Nephron (organoid): ENCODE measurements around the gene RABIF.

ENCODE experiments used
- H3K27ac Mint-ChIP-seq, 3 experiments: 2 replicates each; pipeline ENCODE4 v1.8.0; 2020; ENCODE audit warnings: mixed read lengths in 3 of 3, mild to moderate bottlenecking in 2 of 3, moderate library complexity in 1 of 3
- H3K27me3 Mint-ChIP-seq: 2 replicates; pipeline ENCODE4 v1.8.0; 2021; ENCODE audit warnings: low read depth, mild to moderate bottlenecking, moderate library complexity, mixed read lengths
- H3K36me3 Mint-ChIP-seq: 2 replicates; pipeline ENCODE4 v1.8.0; 2020; ENCODE audit warnings: low read depth, mixed read lengths
- H3K4me1 Mint-ChIP-seq: 2 replicates; pipeline ENCODE4 v1.8.0; 2020; ENCODE audit warnings: mixed read lengths
- H3K4me3 Mint-ChIP-seq, 3 experiments: 2 replicates each; pipeline ENCODE4 v1.8.0; 2020; ENCODE audit warnings: mild to moderate bottlenecking in 3 of 3, mixed read lengths in 3 of 3, moderate library complexity in 2 of 3
- H3K9me3 Mint-ChIP-seq: 2 replicates; pipeline ENCODE4 v1.8.0; 2020; ENCODE audit warnings: mixed read lengths
- TF ChIP-seq, protein P1 (sequence below), 3 experiments: fragments of 200-600 bp; sonication (generic); IDR thresholded peaks; one replicate each; pipeline ENCODE4 v1.5.0; 2021; ENCODE audit warnings: antibody characterized with exemption in 3 of 3; ENCODE audit not compliant: unreplicated experiment in 3 of 3

The RABIF gene

DNA sequence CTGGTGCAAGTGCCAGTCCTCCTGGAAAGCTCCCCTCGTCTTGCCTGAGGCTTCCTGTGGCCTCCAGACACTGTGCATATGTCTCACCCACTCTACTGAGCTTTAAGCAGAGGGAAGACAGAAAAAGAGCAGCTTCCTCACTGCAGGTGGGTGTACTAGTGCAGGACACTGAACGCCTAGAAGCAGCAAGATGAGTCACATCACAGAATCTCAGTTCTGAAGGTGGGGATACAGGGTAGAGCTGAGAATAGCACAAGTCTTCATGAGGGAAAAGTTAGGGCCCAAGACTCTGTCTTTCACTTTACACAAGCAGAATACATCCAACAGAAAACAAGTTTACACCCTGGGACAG is 40.8 kb downstream of the RABIF start:
- Mint-ChIP-seq H3K9me3 (no peaks in the 10 kb centered on the region), H3K36me3 (no peaks in the 10 kb centered on the region), H3K27me3 (peaks cover 10% of the 10 kb centered on the region), H3K4me1 (no peaks in the 10 kb centered on the region), H3K4me3 (no peak overlapping the region), H3K27ac (no peak overlapping the region)
- TF ChIP-seq, protein P1, sequence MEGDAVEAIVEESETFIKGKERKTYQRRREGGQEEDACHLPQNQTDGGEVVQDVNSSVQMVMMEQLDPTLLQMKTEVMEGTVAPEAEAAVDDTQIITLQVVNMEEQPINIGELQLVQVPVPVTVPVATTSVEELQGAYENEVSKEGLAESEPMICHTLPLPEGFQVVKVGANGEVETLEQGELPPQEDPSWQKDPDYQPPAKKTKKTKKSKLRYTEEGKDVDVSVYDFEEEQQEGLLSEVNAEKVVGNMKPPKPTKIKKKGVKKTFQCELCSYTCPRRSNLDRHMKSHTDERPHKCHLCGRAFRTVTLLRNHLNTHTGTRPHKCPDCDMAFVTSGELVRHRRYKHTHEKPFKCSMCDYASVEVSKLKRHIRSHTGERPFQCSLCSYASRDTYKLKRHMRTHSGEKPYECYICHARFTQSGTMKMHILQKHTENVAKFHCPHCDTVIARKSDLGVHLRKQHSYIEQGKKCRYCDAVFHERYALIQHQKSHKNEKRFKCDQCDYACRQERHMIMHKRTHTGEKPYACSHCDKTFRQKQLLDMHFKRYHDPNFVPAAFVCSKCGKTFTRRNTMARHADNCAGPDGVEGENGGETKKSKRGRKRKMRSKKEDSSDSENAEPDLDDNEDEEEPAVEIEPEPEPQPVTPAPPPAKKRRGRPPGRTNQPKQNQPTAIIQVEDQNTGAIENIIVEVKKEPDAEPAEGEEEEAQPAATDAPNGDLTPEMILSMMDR (IDR thresholded peaks at IDR 0.05; ENCODE audit: unreplicated experiment in 3 of 3): no peak

DNA sequence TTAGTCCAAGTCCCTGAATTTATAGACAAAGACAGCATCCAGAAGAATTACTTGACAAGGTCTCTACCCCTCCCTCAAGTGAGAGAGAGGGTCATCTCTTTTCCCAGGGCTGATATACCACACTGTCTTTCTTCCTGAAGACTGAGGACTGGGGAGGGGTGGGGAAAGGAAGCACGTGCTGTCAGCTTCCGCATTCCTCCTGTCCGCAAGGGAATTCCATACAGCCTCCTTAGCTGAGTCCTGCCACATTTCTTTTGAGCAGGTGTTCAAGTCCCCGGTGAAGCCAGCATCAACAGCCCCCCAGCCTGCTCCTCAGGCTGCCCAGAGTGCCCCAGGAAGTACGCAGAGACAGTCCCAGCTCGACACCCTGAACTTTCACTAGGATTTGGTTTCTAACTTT is 44.0 kb downstream of the RABIF start:
- Mint-ChIP-seq H3K27ac (no peak overlapping the region), H3K27me3 (peaks cover 10% of the 10 kb centered on the region), H3K4me3 (no peak overlapping the region), H3K4me1 (no peaks in the 10 kb centered on the region), H3K36me3 (no peaks in the 10 kb centered on the region), H3K9me3 (no peaks in the 10 kb centered on the region)
- TF ChIP-seq, protein P1 (IDR thresholded peaks at IDR 0.05; ENCODE audit: unreplicated experiment in 3 of 3): no peak

DNA sequence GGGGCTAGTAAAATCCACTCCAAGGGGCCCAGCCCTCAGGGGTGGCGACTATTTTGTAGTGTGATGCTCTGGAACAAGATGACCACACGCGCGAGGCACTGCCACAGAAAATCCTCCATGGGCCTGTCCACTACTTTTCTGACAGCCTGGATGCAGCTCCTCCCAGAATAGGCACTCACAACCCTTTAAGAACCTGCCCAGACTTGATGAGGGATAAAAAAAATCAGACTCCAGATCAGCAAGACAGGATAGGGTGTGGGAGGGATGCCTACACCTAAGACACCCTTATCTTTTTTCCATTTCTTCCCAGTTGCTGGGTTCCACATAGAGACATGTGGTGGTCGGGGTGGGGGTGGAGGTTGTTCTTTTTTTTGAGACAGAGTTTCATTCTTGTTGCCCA is 44.7 kb downstream of the RABIF start:
- H3K27ac Mint-ChIP-seq: no peak overlapping the region
- H3K27me3 Mint-ChIP-seq: peaks cover 10% of the 10 kb centered on the region
- H3K36me3 Mint-ChIP-seq: no peaks in the 10 kb centered on the region
- H3K4me1 Mint-ChIP-seq: no peaks in the 10 kb centered on the region
- H3K9me3 Mint-ChIP-seq: no peaks in the 10 kb centered on the region
- TF ChIP-seq, protein P1 (IDR thresholded peaks at IDR 0.05; ENCODE audit: unreplicated experiment in 3 of 3): no peak
- H3K4me3 Mint-ChIP-seq: no peak overlapping the region

DNA sequence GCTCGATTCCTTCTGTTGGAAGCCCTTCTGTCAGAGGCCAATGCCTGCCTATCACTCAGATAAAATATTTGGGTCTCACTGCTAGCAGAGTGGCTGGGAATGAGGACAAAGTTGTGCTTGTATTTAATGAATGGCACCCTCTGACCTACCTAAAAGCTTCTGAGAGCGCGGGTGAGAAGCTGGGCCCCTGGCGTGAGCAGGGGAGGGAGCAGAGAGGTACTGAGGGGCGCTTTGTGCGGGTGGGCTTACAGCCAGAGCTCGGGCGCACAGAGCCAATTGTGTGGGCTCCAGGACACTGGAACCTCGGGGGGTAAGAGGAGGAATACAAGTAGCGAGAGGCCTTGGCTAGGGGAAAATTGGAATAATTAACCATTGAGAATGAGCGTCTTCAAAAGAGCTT is 45.9 kb downstream of the RABIF start:
- Mint-ChIP-seq H3K27me3 (peaks cover 10% of the 10 kb centered on the region), H3K9me3 (no peaks in the 10 kb centered on the region), H3K4me1 (no peaks in the 10 kb centered on the region), H3K27ac (no peak overlapping the region), H3K4me3 (no peak overlapping the region), H3K36me3 (no peaks in the 10 kb centered on the region)
- TF ChIP-seq, protein P1 (IDR thresholded peaks at IDR 0.05; ENCODE audit: unreplicated experiment in 3 of 3): no peak

DNA sequence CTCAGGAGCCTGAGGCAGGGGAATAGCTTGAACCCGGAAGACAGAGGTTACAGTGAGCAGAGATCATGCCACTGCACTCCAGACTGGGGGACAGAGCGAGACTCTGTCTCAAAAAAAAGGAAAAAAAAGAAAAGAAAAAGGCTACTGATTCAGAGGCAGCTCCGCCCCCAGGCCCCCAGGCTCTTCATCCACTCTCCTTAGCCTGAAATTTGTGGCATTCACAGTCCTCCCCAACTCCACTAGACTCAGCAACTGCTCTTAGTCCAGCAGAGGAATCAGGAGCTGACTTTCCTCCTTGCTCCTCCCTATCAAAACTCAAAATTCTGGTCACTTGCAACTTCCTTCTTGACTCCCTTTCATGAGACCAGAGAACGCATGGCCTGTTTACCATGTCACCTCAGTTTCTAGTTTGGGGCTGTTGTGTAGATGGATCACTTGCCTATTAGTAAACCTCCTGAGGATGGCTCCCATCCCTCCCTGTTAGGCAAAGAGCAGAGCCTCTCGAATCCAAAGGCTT is 51.1 kb downstream of the RABIF start:
- no peak overlapping the region for H3K4me3 Mint-ChIP-seq
- TF ChIP-seq, protein P1 (IDR thresholded peaks at IDR 0.05; ENCODE audit: unreplicated experiment in 3 of 3): no peak
- no peaks in the 10 kb centered on the region for H3K36me3 Mint-ChIP-seq
- peaks cover 8% of the 10 kb centered on the region for H3K27me3 Mint-ChIP-seq
- no peak overlapping the region for H3K27ac Mint-ChIP-seq
- no peaks in the 10 kb centered on the region for H3K4me1 Mint-ChIP-seq
- no peaks in the 10 kb centered on the region for H3K9me3 Mint-ChIP-seq

DNA sequence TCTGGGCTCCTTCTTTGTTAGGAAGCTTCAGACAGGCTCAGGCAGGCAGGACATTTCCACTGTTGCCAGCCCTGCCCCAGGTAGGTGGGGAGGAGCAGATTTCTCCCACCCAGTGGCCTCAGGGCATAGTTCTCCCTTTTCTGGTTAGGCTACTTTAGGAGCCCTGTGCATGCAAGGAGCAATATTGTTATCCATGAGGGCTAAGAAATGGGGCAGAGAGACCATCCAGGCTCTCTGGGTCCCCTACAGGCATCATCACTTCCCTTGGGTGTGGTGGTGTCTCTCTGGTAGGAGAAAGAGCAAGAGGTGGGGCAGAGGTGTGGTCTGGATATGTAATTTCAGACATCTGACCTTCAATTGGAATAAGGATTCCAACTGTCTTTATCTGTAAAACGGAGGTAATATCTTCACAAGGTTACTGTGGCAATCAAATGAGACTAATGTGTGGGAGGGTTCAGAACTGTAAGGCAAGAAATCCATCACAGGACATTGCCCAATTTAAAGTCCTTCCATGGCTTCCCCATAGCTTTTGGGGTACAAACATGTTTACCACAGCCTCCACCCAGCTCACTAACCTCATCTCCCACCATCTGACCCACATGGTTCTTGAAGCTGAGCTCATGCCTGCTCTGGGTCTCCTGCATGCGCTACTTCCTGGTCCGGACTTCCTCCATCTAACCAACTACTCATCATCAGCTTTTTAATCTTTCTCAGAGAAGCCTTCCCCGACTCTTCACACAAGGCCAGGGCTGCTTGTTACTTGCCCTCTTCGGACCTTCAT is 52.1 kb downstream of the RABIF start:
- Mint-ChIP-seq H3K4me3 (no peak overlapping the region), H3K27me3 (peaks cover 10% of the 10 kb centered on the region), H3K9me3 (no peaks in the 10 kb centered on the region), H3K4me1 (no peaks in the 10 kb centered on the region), H3K36me3 (no peaks in the 10 kb centered on the region), H3K27ac (no peak overlapping the region)
- TF ChIP-seq, protein P1 (IDR thresholded peaks at IDR 0.05; ENCODE audit: unreplicated experiment in 3 of 3): no peak
